ENCODE results near the gene NAA15. TPM values are rescaled to one million over a fixed set of nuclear protein-coding genes. Genes with fewer than 3 reads are reported as not detected.

Gene NAA15
- total RNA-seq, 6 experiments from 2014 or later = 63.0 to 72.0 (median 69.6) TPM

DNA sequence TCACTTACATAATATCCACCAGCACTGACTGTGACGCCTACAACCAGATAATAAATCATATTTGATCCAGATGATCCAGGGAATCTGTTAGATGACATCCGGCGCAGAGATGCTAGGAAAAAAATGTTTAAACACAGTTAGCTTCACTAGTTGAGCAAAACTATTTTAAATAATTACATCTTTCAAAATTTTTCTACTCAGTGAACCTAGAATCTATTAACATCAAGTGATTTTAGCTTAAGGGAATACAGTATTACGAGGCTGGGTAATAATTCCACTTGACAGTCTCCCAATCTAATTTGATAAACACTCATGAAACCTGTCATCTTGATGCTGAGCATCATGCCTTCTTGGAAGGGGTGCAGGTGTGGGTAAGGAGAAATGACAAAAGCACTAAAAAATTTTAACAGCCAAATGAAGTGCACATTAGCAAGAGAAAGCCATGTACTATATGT is 26.0 kb upstream of the NAA15 start:
- no peak overlapping the region for H3K27ac Mint-ChIP-seq
- TF ChIP-seq, protein P1, sequence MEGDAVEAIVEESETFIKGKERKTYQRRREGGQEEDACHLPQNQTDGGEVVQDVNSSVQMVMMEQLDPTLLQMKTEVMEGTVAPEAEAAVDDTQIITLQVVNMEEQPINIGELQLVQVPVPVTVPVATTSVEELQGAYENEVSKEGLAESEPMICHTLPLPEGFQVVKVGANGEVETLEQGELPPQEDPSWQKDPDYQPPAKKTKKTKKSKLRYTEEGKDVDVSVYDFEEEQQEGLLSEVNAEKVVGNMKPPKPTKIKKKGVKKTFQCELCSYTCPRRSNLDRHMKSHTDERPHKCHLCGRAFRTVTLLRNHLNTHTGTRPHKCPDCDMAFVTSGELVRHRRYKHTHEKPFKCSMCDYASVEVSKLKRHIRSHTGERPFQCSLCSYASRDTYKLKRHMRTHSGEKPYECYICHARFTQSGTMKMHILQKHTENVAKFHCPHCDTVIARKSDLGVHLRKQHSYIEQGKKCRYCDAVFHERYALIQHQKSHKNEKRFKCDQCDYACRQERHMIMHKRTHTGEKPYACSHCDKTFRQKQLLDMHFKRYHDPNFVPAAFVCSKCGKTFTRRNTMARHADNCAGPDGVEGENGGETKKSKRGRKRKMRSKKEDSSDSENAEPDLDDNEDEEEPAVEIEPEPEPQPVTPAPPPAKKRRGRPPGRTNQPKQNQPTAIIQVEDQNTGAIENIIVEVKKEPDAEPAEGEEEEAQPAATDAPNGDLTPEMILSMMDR (IDR thresholded peaks at IDR 0.05) = no peak
- peaks cover 7% of the 10 kb centered on the region; the same call in 1 of the 2 replicates for H3K9me3 Mint-ChIP-seq
- peaks cover 6% of the 10 kb centered on the region; the same call in 1 of the 2 replicates for H3K36me3 Mint-ChIP-seq (ENCODE audit: low read depth)
- H3K27me3 Mint-ChIP-seq (ENCODE audit: insufficient read depth) = no peaks in the 10 kb centered on the region
- DNase-seq = no peak
- peaks cover 28% of the 10 kb centered on the region for H3K4me1 Mint-ChIP-seq (ENCODE audit: low read depth)
- H3K4me3 Mint-ChIP-seq = no peak overlapping the region

DNA sequence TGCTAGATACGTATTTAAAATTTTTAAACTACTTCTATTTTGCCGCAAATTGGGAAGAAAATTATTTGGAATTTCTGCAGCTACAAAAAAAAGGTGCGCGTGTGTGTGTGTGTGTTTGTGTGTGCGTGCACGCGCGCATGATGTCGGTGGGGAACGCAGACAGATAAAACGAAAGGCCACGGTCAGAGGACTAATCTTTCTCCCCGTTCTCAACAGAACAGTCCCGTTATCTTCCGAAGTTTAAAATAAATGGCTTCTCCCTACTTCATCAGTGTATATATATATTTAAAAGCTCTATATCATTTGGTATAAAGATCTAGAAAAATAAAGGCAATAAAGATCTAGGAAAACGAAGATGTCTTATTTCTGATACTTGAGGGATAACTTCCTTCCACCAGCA is 22.8 kb upstream of the NAA15 start:
- H3K9me3 Mint-ChIP-seq = peaks cover 7% of the 10 kb centered on the region; the same call in 1 of the 2 replicates
- DNase-seq = no peak

DNA sequence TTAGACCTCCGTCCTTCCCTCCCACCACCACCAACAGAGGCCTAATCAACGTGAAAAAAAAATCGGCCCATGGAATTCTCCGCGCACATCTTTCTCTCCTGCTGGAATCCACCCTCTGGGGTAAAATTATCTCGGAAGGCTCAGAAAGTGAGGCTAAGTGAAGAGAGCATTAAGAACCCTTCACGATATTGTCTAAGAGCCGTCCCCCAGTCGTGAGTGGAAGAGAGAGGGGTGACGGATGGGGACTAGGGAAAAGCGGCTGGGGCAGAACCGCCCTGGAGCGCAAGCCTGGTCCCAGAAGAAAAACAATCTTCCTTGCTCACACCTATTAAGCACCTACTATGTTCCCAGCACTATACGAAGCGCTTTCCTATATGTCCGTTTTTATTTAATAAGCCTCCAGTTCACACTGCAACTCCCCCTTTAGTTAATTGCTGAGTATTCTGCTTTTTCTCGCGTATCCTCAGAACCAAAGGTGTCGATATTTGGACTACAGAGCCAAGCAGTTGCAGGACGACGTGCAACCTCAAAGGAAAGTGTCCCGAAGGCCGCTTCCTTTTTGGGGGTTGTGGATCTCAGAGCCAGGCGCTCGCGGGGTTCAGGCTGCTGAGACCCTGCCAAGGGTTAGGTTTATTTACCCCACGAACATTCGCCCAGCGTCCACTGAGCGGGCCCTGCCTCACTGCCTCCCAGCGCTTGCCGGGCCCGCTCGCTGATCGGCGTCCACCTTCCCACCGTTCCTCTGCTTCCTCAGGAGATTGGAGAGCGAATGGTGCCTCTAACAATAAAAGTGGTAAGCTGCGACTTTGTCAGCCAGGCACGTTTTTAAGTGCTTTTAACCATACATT is 22.2 kb upstream of the NAA15 start:
- H3K9me3 Mint-ChIP-seq = peaks cover 7% of the 10 kb centered on the region; the same call in 1 of the 2 replicates
- H3K27me3 Mint-ChIP-seq (ENCODE audit: insufficient read depth) = no peaks in the 10 kb centered on the region
- peak overlapping the region; percentile 87 for H3K4me3 Mint-ChIP-seq
- peaks cover 6% of the 10 kb centered on the region; the same call in 1 of the 2 replicates for H3K36me3 Mint-ChIP-seq (ENCODE audit: low read depth)
- H3K4me1 Mint-ChIP-seq (ENCODE audit: low read depth) = peaks cover 53% of the 10 kb centered on the region
- DNase-seq = no peak
- H3K27ac Mint-ChIP-seq = no peak overlapping the region
- TF ChIP-seq, protein P1 (IDR thresholded peaks at IDR 0.05) = no peak

More for the DNA sequence above, 22.8 kb upstream of the NAA15 start:
- TF ChIP-seq, protein P1 (IDR thresholded peaks at IDR 0.05) = no peak
- Mint-ChIP-seq H3K4me1 (ENCODE audit: low read depth) (peaks cover 49% of the 10 kb centered on the region), H3K36me3 (ENCODE audit: low read depth) (peaks cover 6% of the 10 kb centered on the region; the same call in 1 of the 2 replicates), H3K4me3 (peak overlapping the region; percentile 87; the same call in 1 of the 2 replicates), H3K27me3 (ENCODE audit: insufficient read depth) (no peaks in the 10 kb centered on the region), H3K27ac (no peak overlapping the region)

DNA sequence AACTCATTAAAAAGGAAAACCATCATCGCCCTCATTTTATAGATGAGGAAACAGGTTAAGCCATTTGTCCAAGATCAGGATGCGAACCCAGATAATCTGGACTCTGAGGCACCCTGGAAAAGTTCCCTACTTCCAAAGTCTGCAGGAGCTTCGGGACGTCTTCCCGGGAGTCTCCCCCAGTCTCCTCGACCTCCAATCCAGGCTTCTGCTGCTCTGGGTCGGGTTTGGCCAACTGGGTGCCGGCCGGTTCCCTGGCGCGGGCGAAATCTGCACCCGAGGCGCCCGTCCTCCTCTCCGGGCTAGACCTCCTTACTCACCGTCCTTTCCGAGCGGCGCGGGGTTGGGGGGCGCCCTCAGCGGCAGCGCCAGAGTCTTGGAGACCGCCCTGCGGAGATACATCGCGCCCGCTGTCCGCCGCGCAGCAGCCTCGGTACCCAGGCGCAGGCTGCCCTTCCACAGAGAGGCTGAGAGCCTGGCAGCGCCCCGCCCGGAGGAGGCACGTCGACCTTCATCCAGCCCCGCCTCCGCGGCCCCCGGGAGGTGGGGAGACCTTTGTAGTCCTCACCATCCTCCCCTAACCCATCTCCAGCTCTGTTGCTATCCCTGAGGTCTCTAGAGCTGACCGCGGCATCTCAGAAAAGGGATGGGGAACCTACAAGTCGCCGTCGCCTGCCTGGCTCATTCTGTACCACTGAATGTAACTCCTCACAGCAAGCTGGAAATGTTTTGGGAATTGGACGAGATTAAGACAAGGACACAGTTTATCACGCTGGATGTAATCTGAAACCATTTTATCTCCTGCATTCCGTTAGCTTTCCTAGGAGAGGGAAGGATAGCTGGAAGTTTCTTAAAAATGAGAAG is 21.3 kb upstream of the NAA15 start, which contains the start of gene MGARP:
Gene MGARP (minus strand): TSS at position 466 of the 861 bp plus-strand sequence. CDS start 67 bp downstream, at position 399.
- peaks cover 14% of the 10 kb centered on the region for H3K36me3 Mint-ChIP-seq (ENCODE audit: low read depth)
- no peaks in the 10 kb centered on the region for H3K27me3 Mint-ChIP-seq (ENCODE audit: insufficient read depth)
- H3K27ac Mint-ChIP-seq = no peak within 1 kb of the TSS
- DNase-seq = no peak
- TF ChIP-seq, protein P1 (IDR thresholded peaks at IDR 0.05) = no peak; the same call in 1 of the 2 replicates
- peaks cover 7% of the 10 kb centered on the region; the same call in 1 of the 2 replicates for H3K9me3 Mint-ChIP-seq
- H3K4me3 Mint-ChIP-seq = peak within 1 kb of the TSS; percentile 87
- H3K4me1 Mint-ChIP-seq (ENCODE audit: low read depth) = peaks cover 53% of the 10 kb centered on the region

DNA sequence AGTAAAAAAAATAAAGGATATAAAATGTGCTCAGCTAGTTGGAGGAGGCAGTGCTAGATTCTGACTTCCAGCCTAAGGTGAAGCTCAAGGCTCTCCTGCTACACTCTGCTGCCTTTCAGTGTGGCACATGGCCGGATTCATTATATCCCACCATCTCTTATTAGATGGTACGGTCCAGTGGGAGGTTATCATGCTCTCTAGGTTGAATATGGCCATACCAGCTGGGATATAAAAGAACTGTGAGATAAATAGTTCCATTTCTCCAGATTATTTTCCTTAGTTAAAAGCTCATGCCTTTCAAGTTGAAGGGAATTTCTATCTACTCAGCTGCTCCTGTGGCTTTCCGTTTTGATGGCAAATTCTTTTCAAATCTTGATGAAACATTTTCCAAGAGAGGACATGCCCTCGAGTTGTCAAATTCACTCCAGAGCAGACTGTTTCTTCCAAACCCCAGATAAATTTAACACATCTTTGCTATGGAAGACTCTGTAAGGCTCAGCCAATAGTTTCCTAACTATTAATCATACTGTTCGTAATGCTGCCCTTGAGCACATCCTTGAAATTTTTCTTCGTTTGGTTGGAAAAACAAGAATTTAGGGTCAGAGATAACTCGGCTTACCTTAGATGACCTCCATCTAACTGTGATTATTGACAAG is 19.1 kb upstream of the NAA15 start:
- DNase-seq = peak; percentile 53
- TF ChIP-seq, protein P1 (IDR thresholded peaks at IDR 0.05) = no peak
- Mint-ChIP-seq H3K4me1 (ENCODE audit: low read depth) (peaks cover 53% of the 10 kb centered on the region), H3K9me3 (peaks cover 7% of the 10 kb centered on the region; the same call in 1 of the 2 replicates), H3K4me3 (peak overlapping the region; percentile 68), H3K36me3 (ENCODE audit: low read depth) (peaks cover 19% of the 10 kb centered on the region), H3K27ac (peak overlapping the region; percentile 86), H3K27me3 (ENCODE audit: insufficient read depth) (no peaks in the 10 kb centered on the region; the same call in 1 of the 2 replicates)
